Measurements from ENCODE around the gene ENDOG. TPM values are rescaled to one million over a fixed set of nuclear protein-coding genes. Genes with fewer than 3 reads are reported as not detected.
"Not testable (repeated sequence)": the region's sequence is repeated elsewhere in the genome, so short reads cannot be mapped to it uniquely, and the experiment has no call there.

The ENDOG gene
- total RNA-seq, 2 experiments from 2014 or later: 16.2 to 19.5 TPM

- peaks cover 2% of the 10 kb centered on the region for H3K36me3 Mint-ChIP-seq
- DNase-seq (peak; percentile 95), ATAC-seq (ENCODE audit: low read depth) (peak; percentile 95)
- peak within 1 kb of the TSS; percentile 100 for H3K4me3 Mint-ChIP-seq
- POLR2A ChIA-PET: interaction anchor here (0.6 to 2.1 kb wide), 5 partner anchors 11 to 31 kb away, joined by 3 to 18 read pairs (median 4); partner anchors contain the start of genes ENDOG and ZER1
- H3K9me3 Mint-ChIP-seq: no peaks in the 10 kb centered on the region
- no peaks in the 10 kb centered on the region for H3K27me3 Mint-ChIP-seq
- H3K27ac Mint-ChIP-seq: peak within 1 kb of the TSS; percentile 96
- H3K4me1 Mint-ChIP-seq: peaks cover 5% of the 10 kb centered on the region
Observed at GRCh38 chr9:128786681-128787601, 31.4 kb upstream of the ENDOG start, which contains the start of gene TBC1D13. Gene TBC1D13 (plus strand): TSS chr9:128787253. CDS start chr9:128787354, 101 bp downstream.

- DNase-seq (no peak), ATAC-seq (ENCODE audit: low read depth) (no peak)
- POLR2A ChIA-PET: interaction anchor here (0.6 to 2.1 kb wide), 5 partner anchors 16 to 136 kb away, joined by 3 to 18 read pairs (median 5); partner anchors contain the start of genes ENDOG, ZDHHC12 and ZER1
- no peaks in the 10 kb centered on the region for H3K9me3 Mint-ChIP-seq
- peaks cover 2% of the 10 kb centered on the region for H3K36me3 Mint-ChIP-seq
- peak overlapping the region; percentile 100 for H3K4me3 Mint-ChIP-seq
- peaks cover 5% of the 10 kb centered on the region for H3K4me1 Mint-ChIP-seq
- peak overlapping the region; percentile 96 for H3K27ac Mint-ChIP-seq
- H3K27me3 Mint-ChIP-seq: no peaks in the 10 kb centered on the region
Observed at GRCh38 chr9:128787659-128788058, 30.6 kb upstream of the ENDOG start.

GRCh38 chr9:128788445-128788844 is 29.9 kb upstream of the ENDOG start:
- peaks cover 5% of the 10 kb centered on the region for H3K36me3 Mint-ChIP-seq
- POLR2A ChIA-PET: interaction anchor here (0.6 to 2.1 kb wide), 5 partner anchors 17 to 136 kb away, joined by 3 to 18 read pairs (median 5); partner anchors contain the start of genes ENDOG, ZDHHC12 and ZER1
- peak overlapping the region; percentile 100 for H3K4me3 Mint-ChIP-seq
- H3K9me3 Mint-ChIP-seq: no peaks in the 10 kb centered on the region
- ATAC-seq (ENCODE audit: low read depth) (no peak), DNase-seq (no peak)
- H3K27ac Mint-ChIP-seq: peak overlapping the region; percentile 33
- peaks cover 5% of the 10 kb centered on the region for H3K4me1 Mint-ChIP-seq
- no peaks in the 10 kb centered on the region for H3K27me3 Mint-ChIP-seq

- ATAC-seq (ENCODE audit: low read depth) (no peak), DNase-seq (no peak)
- Mint-ChIP-seq H3K4me1 (peaks cover 7% of the 10 kb centered on the region), H3K27me3 (no peaks in the 10 kb centered on the region), H3K9me3 (no peaks in the 10 kb centered on the region), H3K36me3 (peaks cover 7% of the 10 kb centered on the region), H3K4me3 (no peak overlapping the region), H3K27ac (no peak overlapping the region)
- POLR2A ChIA-PET: no interaction called here
Observed at GRCh38 chr9:128790536-128790935, 27.8 kb upstream of the ENDOG start.

DNA sequence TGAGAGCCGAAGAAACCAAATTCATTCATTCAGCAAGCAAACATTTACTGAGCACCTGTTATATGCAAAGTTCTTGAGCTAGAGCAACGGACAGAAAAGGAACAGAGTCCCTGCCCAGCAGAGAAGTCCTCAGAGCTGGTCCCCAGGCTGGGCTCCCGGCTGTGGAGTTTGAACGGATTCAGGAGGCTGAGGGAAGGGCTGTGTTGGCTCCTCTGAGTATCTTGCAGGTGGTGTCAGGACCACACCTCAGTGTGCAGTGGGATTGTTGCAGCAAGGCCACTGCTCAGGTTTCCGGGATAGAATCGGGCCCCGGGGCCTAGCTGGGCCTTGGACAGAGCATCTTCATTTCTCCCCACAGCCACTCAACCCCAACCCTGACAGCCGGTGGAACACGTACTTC is 26.2 kb upstream of the ENDOG start:
- POLR2A ChIA-PET: interaction anchor here (0.8 to 1.0 kb wide), 2 partner anchors 21 to 26 kb away, joined by 3 read pairs; partner anchors contain the start of gene ENDOG
- peaks cover 7% of the 10 kb centered on the region for H3K36me3 Mint-ChIP-seq

GRCh38 chr9:128792978-128793686 is 25.2 kb upstream of the ENDOG start:
- Mint-ChIP-seq H3K9me3 (no peaks in the 10 kb centered on the region), H3K4me1 (peaks cover 3% of the 10 kb centered on the region), H3K27me3 (no peaks in the 10 kb centered on the region), H3K36me3 (peaks cover 10% of the 10 kb centered on the region), H3K27ac (no peak overlapping the region), H3K4me3 (no peak overlapping the region)
- ATAC-seq (ENCODE audit: low read depth): no peak
- no peak for DNase-seq
- POLR2A ChIA-PET: interaction anchor here (0.6 to 0.8 kb wide), 3 partner anchors 25 to 110 kb away, joined by 3 to 5 read pairs (median 3); partner anchors contain the start of genes ENDOG and ZDHHC12

More for the DNA sequence above, 26.2 kb upstream of the ENDOG start:
- Mint-ChIP-seq H3K9me3 (no peaks in the 10 kb centered on the region), H3K4me1 (peaks cover 6% of the 10 kb centered on the region), H3K27ac (no peak overlapping the region), H3K4me3 (no peak overlapping the region), H3K27me3 (no peaks in the 10 kb centered on the region)
- ATAC-seq (ENCODE audit: low read depth): no peak
- no peak for DNase-seq

DNA sequence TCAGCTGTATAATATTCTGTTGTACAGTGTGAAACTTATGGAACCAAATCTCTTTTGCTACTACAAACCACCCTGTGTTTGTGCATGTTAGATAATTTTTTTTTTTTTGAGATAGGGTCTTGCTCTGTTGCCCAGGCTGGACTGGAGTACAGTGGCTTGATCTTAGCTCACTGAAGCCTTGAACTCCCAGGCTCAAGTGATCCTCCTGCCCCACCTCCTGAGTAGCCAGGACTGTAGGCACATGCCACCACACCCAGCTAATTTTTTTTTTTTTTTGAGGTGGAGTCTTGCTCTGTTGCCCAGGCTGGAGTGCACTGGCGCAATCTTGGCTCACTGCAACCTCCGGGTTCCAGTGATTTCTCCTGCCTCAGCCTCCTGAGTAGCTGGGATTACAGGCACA is 23.3 kb upstream of the ENDOG start:
- peaks cover 11% of the 10 kb centered on the region for H3K36me3 Mint-ChIP-seq
- not testable (repeated sequence) for DNase-seq, H3K27ac Mint-ChIP-seq

DNA sequence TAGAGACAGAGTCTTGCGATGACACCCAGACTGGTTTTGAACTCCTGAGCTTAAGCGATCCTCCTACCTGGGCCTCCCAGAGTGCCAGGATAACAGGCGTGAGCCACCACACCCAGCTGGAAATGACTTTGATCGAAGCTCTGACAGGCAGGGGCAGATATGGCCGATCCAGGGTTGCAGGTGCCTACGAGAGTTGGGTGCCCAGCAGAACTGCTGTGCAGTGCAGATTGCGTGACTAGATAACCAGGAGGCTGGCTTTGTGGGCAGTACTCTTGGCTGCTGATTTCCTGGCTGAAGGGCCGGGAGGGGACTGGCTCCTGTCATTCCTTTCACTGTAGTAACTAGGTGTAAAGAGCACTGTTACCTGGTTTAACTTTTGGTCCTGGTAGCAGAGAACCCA is 19.4 kb upstream of the ENDOG start:
- POLR2A ChIA-PET: no interaction called here
- Mint-ChIP-seq H3K27ac (no peak overlapping the region), H3K4me3 (no peak overlapping the region), H3K4me1 (peaks cover 2% of the 10 kb centered on the region), H3K36me3 (peaks cover 14% of the 10 kb centered on the region), H3K9me3 (no peaks in the 10 kb centered on the region), H3K27me3 (no peaks in the 10 kb centered on the region)
- ATAC-seq (ENCODE audit: low read depth) (no peak), DNase-seq (no peak)

More for the DNA sequence above, 23.3 kb upstream of the ENDOG start:
- not testable (repeated sequence) for ATAC-seq (ENCODE audit: low read depth); H3K27me3 Mint-ChIP-seq; H3K9me3 Mint-ChIP-seq; H3K4me1 Mint-ChIP-seq; H3K4me3 Mint-ChIP-seq
- POLR2A ChIA-PET: interaction anchor here (0.7 kb wide), 1 partner anchor 30 kb away, joined by 3 read pairs; no protein-coding TSS in a partner anchor

- no peak for ATAC-seq (ENCODE audit: low read depth)
- Mint-ChIP-seq H3K36me3 (peaks cover 15% of the 10 kb centered on the region), H3K4me1 (peaks cover 2% of the 10 kb centered on the region), H3K4me3 (no peak overlapping the region), H3K27me3 (no peaks in the 10 kb centered on the region), H3K9me3 (no peaks in the 10 kb centered on the region), H3K27ac (no peak overlapping the region)
- no peak for DNase-seq
- POLR2A ChIA-PET: interaction anchor here (0.7 kb wide), 3 partner anchors 138 to 811 kb away, joined by 3 to 9 read pairs (median 5); no protein-coding TSS in a partner anchor
Observed at GRCh38 chr9:128800061-128800460, 18.2 kb upstream of the ENDOG start.

DNA sequence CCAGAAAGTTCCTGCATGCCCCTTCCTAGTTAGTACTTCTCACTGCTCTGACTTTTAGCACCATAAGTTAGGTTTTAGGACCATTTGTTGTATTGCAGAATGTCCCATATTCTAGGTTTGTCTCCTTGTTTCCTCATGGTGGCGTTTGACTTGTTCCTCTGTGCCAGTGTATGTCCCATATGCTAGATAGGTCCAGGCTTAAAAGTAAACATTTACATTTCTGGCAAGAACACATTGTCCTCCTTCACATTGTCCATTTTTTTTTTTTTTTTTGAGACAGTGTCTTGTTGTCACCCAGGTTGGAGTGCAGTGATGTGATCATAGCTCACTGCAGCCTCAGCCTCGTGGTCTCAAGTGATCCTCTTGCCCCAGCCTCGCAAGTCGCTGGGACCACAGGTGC is 15.8 kb upstream of the ENDOG start:
- no peak overlapping the region for H3K4me3 Mint-ChIP-seq
- POLR2A ChIA-PET: no interaction called here
- no peaks in the 10 kb centered on the region for H3K9me3 Mint-ChIP-seq
- no peak for DNase-seq
- H3K36me3 Mint-ChIP-seq: peaks cover 14% of the 10 kb centered on the region
- ATAC-seq (ENCODE audit: low read depth): no peak
- peaks cover 2% of the 10 kb centered on the region for H3K4me1 Mint-ChIP-seq
- no peaks in the 10 kb centered on the region for H3K27me3 Mint-ChIP-seq
- H3K27ac Mint-ChIP-seq: no peak overlapping the region

DNA sequence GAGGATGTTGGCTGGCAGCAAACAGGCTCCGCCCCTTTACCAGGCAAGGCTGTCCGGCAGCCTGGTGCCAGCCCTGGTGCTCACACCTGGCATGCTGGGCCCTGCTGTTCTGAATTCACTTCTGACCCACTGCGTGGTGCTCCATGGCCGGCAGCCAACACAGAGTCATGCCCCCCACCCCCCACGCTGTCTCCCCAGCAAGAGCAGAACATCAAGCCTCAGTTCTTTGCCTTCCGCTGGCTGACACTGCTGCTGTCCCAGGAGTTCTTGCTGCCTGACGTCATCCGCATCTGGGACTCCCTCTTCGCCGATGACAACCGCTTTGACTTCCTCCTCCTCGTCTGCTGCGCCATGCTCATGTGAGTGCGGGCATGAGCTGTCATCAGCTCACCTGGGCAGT is 12.6 kb upstream of the ENDOG start:
- ATAC-seq (ENCODE audit: low read depth) (no peak), DNase-seq (no peak)
- H3K9me3 Mint-ChIP-seq: no peaks in the 10 kb centered on the region
- H3K4me3 Mint-ChIP-seq: no peak overlapping the region
- H3K36me3 Mint-ChIP-seq: peaks cover 9% of the 10 kb centered on the region
- H3K27me3 Mint-ChIP-seq: no peaks in the 10 kb centered on the region
- no peaks in the 10 kb centered on the region for H3K4me1 Mint-ChIP-seq
- POLR2A ChIA-PET: no interaction called here
- H3K27ac Mint-ChIP-seq: no peak overlapping the region

DNA sequence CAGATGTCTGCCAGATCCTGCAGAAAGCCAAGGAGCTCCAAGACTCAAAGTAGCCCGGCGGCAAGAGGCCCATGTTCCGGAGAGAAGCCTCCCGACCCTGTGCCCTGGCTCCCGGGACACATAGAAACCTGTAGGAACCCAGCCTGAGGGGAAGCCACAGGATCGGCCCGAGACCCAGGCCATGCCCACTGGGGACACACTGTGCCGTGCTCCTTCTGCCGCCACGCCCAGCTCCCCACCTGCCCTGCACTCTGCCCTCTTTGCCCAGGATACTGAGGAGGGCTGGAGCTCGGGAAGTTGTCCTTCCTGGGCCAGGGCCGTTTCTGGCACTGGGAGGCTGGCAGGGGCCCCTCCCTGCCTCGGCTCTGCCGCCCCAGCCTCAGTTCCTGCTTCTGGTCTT is 10.5 kb upstream of the ENDOG start:
- DNase-seq (no peak), ATAC-seq (ENCODE audit: low read depth) (no peak)
- POLR2A ChIA-PET: interaction anchor here (1.7 kb wide), 1 partner anchor 11 kb away, joined by 4 read pairs; no protein-coding TSS in a partner anchor
- H3K27ac Mint-ChIP-seq: no peak overlapping the region
- H3K27me3 Mint-ChIP-seq: no peaks in the 10 kb centered on the region
- peaks cover 3% of the 10 kb centered on the region for H3K36me3 Mint-ChIP-seq
- H3K4me3 Mint-ChIP-seq: no peak overlapping the region
- H3K9me3 Mint-ChIP-seq: no peaks in the 10 kb centered on the region
- no peaks in the 10 kb centered on the region for H3K4me1 Mint-ChIP-seq

GRCh38 chr9:128808543-128808942 is 9.8 kb upstream of the ENDOG start:
- Mint-ChIP-seq H3K27ac (peak overlapping the region; percentile 36), H3K4me1 (no peaks in the 10 kb centered on the region), H3K4me3 (no peak overlapping the region), H3K36me3 (peaks cover 3% of the 10 kb centered on the region), H3K27me3 (no peaks in the 10 kb centered on the region), H3K9me3 (no peaks in the 10 kb centered on the region)
- ATAC-seq (ENCODE audit: low read depth) (no peak), DNase-seq (no peak)
- POLR2A ChIA-PET: interaction anchor here (0.6 to 1.7 kb wide), 2 partner anchors 9 to 10 kb away, joined by 3 to 4 read pairs; no protein-coding TSS in a partner anchor

All from activated naive CD8-positive, alpha-beta T cell treated with anti-CD3 and anti-CD28 coated beads, Interleukin-2, amount 10 ng/mL, durations not matched to agents 7 days and 5 days (primary cell).